HG03442 (cell line): ENCODE data around the gene RFNG.

Experiments used
- ATAC-seq: cut with Tn5 transposase; IDR thresholded peaks from one replicate; pipeline ENCODE4 v1.9.1; 2021; ENCODE audit warnings: mild to moderate bottlenecking, moderate library complexity; ENCODE audit not compliant: unreplicated experiment

The RFNG gene, protein sequence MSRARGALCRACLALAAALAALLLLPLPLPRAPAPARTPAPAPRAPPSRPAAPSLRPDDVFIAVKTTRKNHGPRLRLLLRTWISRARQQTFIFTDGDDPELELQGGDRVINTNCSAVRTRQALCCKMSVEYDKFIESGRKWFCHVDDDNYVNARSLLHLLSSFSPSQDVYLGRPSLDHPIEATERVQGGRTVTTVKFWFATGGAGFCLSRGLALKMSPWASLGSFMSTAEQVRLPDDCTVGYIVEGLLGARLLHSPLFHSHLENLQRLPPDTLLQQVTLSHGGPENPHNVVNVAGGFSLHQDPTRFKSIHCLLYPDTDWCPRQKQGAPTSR

GRCh38 chr17:82051776-82052637 lies at the start of gene RFNG, which contains the start of gene GPS1:
TSS of gene RFNG (minus strand) at chr17:82051811. CDS start at chr17:82051766, 45 bp downstream.
TSS of gene GPS1 (plus strand) at chr17:82051898. CDS start at chr17:82051932, 34 bp downstream.
- no peak for ATAC-seq

DNA sequence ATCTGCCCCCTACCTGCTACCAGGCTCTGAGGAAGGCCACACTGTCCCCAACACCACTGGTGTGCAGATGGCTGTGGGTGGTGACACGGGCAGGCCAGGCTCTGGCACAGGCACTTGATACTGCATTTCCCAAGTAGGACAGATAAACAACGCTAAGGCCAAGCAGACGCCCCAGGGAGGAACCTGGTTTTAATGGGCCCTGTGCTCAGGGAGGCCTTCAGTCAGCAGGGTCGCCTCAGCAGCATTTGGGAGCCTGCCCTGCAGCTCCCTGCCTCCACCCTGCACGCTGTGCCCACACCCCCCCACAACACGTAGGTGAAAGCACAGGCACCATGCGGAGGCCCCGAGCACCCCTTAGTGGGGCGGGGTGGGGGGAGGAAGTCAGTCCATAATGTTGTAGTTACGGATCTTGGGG lies 49.7 kb upstream of the RFNG start:
- ATAC-seq: no peak

GRCh38 chr17:82100502-82101298 lies 49.1 kb upstream of the RFNG start:
- no peak for ATAC-seq

GRCh38 chr17:82098939-82099763 lies 47.5 kb upstream of the RFNG start:
- no peak for ATAC-seq

DNA sequence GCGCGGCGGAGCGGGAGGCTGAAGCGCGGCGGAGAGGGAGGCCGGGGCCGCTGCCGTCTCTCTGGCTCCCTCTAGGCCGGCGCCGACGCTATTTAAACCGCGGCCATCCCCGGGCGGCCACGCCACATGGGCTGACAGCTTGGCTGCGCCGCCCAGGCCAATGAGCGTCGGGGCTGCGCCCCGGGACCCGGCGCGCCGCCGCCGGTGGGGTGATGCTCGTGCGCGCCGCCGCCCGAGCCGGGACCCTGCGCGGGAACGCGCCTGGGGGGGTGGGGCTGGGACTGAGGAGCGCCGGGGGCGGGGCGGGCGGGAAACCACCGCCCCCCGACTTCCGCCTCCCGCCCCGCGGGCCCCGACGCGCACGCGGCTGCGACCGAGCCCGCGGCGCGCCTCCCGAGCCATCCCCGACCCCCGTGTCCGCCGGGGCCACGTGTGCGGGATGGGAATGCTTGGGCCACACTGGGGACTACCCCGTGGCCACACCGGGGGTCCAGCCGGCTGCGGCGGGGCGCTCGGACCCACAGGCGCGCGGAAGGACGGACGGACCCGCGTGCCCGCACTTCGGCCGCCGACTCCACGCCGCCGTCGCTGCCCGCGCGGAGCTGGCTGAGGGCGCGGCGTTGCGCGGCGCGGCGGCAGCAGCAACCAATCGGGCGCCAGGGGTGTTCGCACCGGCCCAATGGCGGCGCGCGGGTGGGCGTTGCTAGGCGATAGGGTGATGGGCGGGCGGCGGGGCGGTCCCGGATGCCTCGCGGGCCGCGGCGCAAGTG lies 46.7 kb upstream of the RFNG start, which contains the start of gene FASN:
TSS of gene FASN (minus strand) at position 68 of the 770 bp plus-strand sequence. CDS start 1,791 bp downstream, outside the sequence.
- peak; percentile 58 for ATAC-seq

- ATAC-seq: no peak
Observed at GRCh38 chr17:82097919-82098168, 46.2 kb upstream of the RFNG start.

DNA sequence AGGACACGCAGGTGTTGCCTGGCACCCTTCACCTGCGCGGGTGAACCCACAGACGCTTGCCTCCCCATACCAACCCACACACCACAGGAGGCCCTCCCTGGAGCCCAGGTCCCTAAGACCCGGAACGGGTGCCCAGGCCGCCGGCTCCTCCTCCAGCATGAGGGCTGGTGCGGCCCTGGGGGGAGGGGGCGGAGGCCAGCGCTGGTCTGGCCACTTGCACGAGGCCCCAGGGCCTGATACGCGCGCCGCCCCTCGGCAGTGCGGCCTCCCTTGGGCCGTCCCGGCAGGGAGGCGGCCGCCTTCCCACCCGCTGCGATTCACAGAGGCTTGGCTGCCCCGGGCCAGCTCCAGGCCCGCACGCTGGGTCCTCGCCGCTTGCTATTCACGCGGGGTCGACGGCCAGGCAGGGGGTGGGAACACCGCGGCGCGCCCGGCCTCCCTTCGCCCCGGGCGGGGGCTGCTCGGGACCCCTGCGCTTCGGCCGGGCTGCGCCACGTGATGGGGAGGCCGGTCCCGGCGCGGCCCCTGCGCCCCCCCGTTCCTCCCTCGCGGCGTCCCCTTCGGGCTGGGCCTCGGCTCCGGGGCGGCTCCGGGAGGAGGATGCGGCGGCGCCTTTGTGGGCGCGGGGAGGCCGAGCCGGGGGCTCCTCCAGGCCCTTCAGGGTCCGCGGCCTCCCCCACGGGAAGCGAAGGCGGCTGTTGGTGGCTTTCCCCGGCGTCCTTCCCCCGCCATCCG lies 45.7 kb upstream of the RFNG start:
- no peak for ATAC-seq

DNA sequence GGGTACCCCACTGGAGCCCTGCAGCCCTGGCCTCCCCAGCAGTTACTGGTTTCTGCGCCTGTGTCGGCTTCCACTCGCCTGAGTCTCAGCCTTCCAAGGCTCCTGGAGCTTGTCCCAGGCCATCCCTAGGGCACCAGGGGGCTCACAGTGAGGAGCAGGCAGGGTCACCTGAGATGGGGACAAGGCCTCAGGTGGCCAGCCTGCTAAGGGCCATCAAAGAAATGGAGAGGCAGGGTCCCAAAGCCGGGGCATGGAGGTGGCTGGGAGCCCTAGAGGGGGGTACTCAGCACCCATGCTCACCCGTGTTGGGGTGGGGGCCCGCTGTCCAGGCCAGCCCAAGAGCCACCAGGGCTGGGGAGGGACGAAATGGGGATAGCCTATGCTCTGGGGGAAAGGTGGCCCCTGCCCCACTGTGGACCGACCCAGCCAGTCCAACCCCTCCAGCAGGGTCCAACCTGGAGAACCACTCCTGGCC lies 45.1 kb upstream of the RFNG start:
- no peak for ATAC-seq

DNA sequence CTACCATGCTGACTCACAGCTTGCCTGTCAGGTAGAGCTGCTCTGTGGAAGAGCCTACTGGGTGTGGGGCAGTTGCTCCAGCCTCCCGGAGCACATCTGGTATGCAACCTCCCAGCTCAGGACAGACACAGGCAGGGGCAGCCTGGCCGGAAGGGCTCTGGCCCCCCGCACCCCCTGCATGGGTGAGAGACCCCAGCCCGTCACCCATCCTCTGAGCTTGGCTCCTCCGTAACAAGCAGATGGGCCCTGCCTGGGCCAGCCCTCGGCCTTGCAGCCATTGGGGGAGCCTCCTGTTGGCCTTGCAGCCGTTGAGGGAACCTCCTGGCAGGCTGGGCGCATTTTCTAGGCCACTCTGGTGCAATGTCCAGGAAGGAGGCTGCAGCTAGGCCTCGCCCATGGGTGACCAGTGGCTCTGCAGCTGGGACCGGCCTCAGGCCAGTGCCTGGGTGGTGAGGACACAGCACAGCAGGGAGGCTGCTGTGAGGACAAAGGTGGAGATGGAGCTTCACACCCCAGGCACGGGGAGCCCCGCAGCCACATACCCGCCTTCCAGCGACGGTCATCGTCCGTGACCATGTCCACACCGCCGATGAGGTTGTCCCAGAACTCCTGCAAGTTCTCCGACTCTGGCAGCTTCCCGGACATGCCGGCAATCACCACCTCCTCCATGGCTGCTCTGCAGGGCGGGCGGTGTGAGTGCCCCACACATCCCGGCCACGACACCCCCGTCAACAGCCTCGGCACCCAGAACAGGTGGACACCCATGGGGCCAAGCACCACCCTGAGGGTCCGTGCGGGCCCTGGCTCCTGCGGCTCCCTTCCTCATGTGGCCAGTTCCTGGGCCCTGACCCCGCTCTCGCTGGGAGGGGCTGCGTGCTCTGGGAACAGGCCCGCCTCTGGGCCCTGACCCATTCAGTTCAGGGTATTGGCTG lies 44.4 kb upstream of the RFNG start:
- no peak for ATAC-seq

- no peak for ATAC-seq
Observed at GRCh38 chr17:82094931-82095776, 43.5 kb upstream of the RFNG start.

- no peak for ATAC-seq
Observed at GRCh38 chr17:82092995-82093751, 41.6 kb upstream of the RFNG start.

- no peak for ATAC-seq
Observed at GRCh38 chr17:82092628-82092994, 41.0 kb upstream of the RFNG start.

GRCh38 chr17:82092094-82092586 lies 40.5 kb upstream of the RFNG start:
- ATAC-seq: no peak

GRCh38 chr17:82091264-82092066 lies 39.9 kb upstream of the RFNG start:
- ATAC-seq: no peak

GRCh38 chr17:82090549-82091263 lies 39.1 kb upstream of the RFNG start:
- no peak for ATAC-seq
